NCI-H524 (cell line): ENCODE results near the gene BEST1.

ENCODE experiments used
- DNase-seq, 2 experiments: peaks; one replicate each; lab custom pipeline; 2025; lab: John Stamatoyannopoulos, UW

The BEST1 gene

GRCh38 chr11:61950035-61950547, at the start of gene BEST1:
TSS of gene BEST1 (plus strand) at chr11:61950351. CDS start at chr11:61951807, 1,456 bp downstream.
- DNase-seq: no peak

GRCh38 chr11:61901397-61901796, 48.8 kb upstream of the BEST1 start:
- no peak for DNase-seq

- DNase-seq: no peak
Measured at GRCh38 chr11:61902313-61902712, 47.8 kb upstream of the BEST1 start.

- no peak for DNase-seq
Measured at GRCh38 chr11:61903845-61904244, 46.3 kb upstream of the BEST1 start.

- DNase-seq: no peak
Measured at GRCh38 chr11:61904539-61905048, 45.6 kb upstream of the BEST1 start.

- DNase-seq: no peak
Measured at GRCh38 chr11:61905067-61905696, 45.0 kb upstream of the BEST1 start.

- DNase-seq: no peak
Measured at GRCh38 chr11:61905801-61906521, 44.2 kb upstream of the BEST1 start.

- no peak for DNase-seq
Measured at GRCh38 chr11:61906522-61906909, 43.6 kb upstream of the BEST1 start.

- no peak for DNase-seq
Measured at GRCh38 chr11:61907282-61907681, 42.9 kb upstream of the BEST1 start.

GRCh38 chr11:61907871-61908729, 42.1 kb upstream of the BEST1 start:
- no peak for DNase-seq

- no peak for DNase-seq
Measured at GRCh38 chr11:61908730-61909316, 41.3 kb upstream of the BEST1 start.

- no peak for DNase-seq
Measured at GRCh38 chr11:61910187-61911127, 39.7 kb upstream of the BEST1 start.

- DNase-seq: no peak
Measured at GRCh38 chr11:61911128-61911700, 38.9 kb upstream of the BEST1 start.

- no peak for DNase-seq
Measured at GRCh38 chr11:61911701-61912529, 38.2 kb upstream of the BEST1 start.

GRCh38 chr11:61912530-61912898, 37.6 kb upstream of the BEST1 start:
- no peak for DNase-seq

GRCh38 chr11:61912991-61913698, 37.0 kb upstream of the BEST1 start:
- no peak for DNase-seq

- no peak for DNase-seq
Measured at GRCh38 chr11:61913699-61914395, 36.3 kb upstream of the BEST1 start.

- no peak for DNase-seq
Measured at GRCh38 chr11:61914471-61915171, 35.5 kb upstream of the BEST1 start.
